ENCODE measurements around the gene MYORG. TPM values are rescaled to one million over a fixed set of nuclear protein-coding genes. Genes with fewer than 3 reads are reported as not detected.

The MYORG gene
- total RNA-seq, 1 experiment from 2014 or later = 5.6 TPM

DNA sequence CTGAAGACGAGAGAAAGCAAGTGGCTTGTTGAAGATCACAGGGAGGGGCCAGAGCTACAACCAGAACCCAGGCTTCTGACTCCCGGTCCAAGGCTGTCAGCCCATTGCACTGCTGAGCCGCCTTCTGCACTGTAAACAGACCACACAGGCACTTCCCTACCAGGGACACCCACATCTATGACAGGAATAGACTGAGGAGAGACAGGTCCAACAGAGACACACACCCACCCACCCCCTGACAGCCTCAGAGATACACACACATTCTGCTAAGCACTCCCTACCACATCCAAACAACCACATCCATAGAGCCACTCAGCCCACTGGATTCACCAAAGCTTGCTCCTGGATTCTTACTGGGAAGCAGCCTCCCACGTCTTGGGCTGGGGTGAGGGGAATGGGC is 23.0 kb upstream of the MYORG start:
- Histone ChIP-seq H3K4ac (ENCODE audit: low read depth, low read length) (no peak overlapping the region), H3K4me1 (ENCODE audit: insufficient read depth, low read length) (no peaks in the 10 kb centered on the region), H3K14ac (ENCODE audit: insufficient read depth, low read length) (no peak overlapping the region), H3K23me2 (ENCODE audit: insufficient read length, low read depth, low read length, poor library complexity, severe bottlenecking) (no peaks in the 10 kb centered on the region), H2BK20ac (ENCODE audit: low read depth, low read length, poor library complexity, severe bottlenecking) (no peak overlapping the region), H2AFZ (ENCODE audit: low read length) (no peak overlapping the region), H2BK12ac (ENCODE audit: insufficient read length, low read depth, low read length) (no peak overlapping the region), H3K27me3 (ENCODE audit: insufficient read depth, low read length) (no peaks in the 10 kb centered on the region), H3K9me3 (ENCODE audit: control insufficient read depth, low read depth, low read length) (no peaks in the 10 kb centered on the region), H2AK5ac (ENCODE audit: insufficient read length, low read length) (no peak overlapping the region), H2BK15ac (ENCODE audit: low read depth, low read length) (no peak overlapping the region), H2BK5ac (ENCODE audit: insufficient read length, low read length) (no peak overlapping the region), H3K18ac (ENCODE audit: insufficient read length, low read depth, low read length) (no peak overlapping the region), H4K8ac (replicated peaks; ENCODE audit: insufficient read length, low read depth, low read length) (no peak overlapping the region), H3K4me2 (ENCODE audit: insufficient read depth, insufficient read length, low read length) (no peak overlapping the region), H3K23ac (ENCODE audit: insufficient read length, low read depth, low read length) (no peak overlapping the region), H4K91ac (ENCODE audit: insufficient read length, low read depth, low read length) (no peak overlapping the region), H3K9ac (ENCODE audit: extremely low read depth, insufficient read length, low read length) (no peak overlapping the region), H3T11ph (ENCODE audit: low read length) (no peak overlapping the region), H2BK120ac (ENCODE audit: low read depth, low read length, poor library complexity, severe bottlenecking) (no peak overlapping the region), H3K27ac (ENCODE audit: insufficient read length, low read depth, low read length) (no peak overlapping the region), H3K56ac (ENCODE audit: insufficient read length, low read depth, low read length) (no peak overlapping the region), H3K79me2 (ENCODE audit: insufficient read depth, low read length) (no peaks in the 10 kb centered on the region), H3K79me1 (ENCODE audit: insufficient read depth, low read depth, low read length, poor library complexity, severe bottlenecking) (no peaks in the 10 kb centered on the region), H4K20me1 (ENCODE audit: control insufficient read depth, insufficient read depth, insufficient read length) (no peaks in the 10 kb centered on the region), H4K5ac (ENCODE audit: insufficient read length, low read depth, low read length) (no peak overlapping the region)
- Mint-ChIP-seq H3K36me3 (ENCODE audit: insufficient read depth in 1 of 3, low read depth in 3 of 3) (no peaks in the 10 kb centered on the region; a peak in 1 of 7 replicates), H3K9me3 (no peaks in the 10 kb centered on the region), H3K4me3 (no peak overlapping the region), H3K27me3 (ENCODE audit: low read depth) (no peaks in the 10 kb centered on the region), H3K27ac (no peak overlapping the region), H3K4me1 (no peaks in the 10 kb centered on the region)
- no CpG with 5 or more reads among the region's 4 CpGs for WGBS (ENCODE audit: extremely low coverage, insufficient read length, low lambda C conversion rate)
- TF ChIP-seq, protein P1, sequence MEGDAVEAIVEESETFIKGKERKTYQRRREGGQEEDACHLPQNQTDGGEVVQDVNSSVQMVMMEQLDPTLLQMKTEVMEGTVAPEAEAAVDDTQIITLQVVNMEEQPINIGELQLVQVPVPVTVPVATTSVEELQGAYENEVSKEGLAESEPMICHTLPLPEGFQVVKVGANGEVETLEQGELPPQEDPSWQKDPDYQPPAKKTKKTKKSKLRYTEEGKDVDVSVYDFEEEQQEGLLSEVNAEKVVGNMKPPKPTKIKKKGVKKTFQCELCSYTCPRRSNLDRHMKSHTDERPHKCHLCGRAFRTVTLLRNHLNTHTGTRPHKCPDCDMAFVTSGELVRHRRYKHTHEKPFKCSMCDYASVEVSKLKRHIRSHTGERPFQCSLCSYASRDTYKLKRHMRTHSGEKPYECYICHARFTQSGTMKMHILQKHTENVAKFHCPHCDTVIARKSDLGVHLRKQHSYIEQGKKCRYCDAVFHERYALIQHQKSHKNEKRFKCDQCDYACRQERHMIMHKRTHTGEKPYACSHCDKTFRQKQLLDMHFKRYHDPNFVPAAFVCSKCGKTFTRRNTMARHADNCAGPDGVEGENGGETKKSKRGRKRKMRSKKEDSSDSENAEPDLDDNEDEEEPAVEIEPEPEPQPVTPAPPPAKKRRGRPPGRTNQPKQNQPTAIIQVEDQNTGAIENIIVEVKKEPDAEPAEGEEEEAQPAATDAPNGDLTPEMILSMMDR (conservative IDR thresholded peaks at IDR 0.05) = no peak
- DNase-seq = no peak

All from H9 (cell line).